Activated B cell treated with CpG ODN at 0.5 μM for 24 hours (primary cell): ENCODE results near the gene ARFGEF3. TPM values are rescaled to one million over a fixed set of nuclear protein-coding genes. Genes with fewer than 3 reads are reported as not detected.

Source experiments
- ATAC-seq: fragments of 200-7000 bp; cut with Tn5 transposase; one replicate; pipeline ENCODE4 v1.10.0; 2021; ENCODE audit warnings: low read depth, mild to moderate bottlenecking, moderate library complexity
- CTCF ChIA-PET: fragments of 350-600 bp; sonication (Branson Sonifier 250); formaldehyde crosslinking; loops from one replicate; lab custom pipeline; 2021; ENCODE audit warnings: antibody characterized with exemption; lab: Charles Lee
- POLR2A ChIA-PET: fragments of 350-600 bp; sonication (Branson Sonifier 250); formaldehyde crosslinking; loops from one replicate; lab custom pipeline; 2021; ENCODE audit warnings: antibody characterized with exemption; lab: Charles Lee
- DNase-seq: peaks from one replicate; pipeline ENCODE4 v3.0.0; 2022
- H3K27ac Mint-ChIP-seq: one replicate; pipeline ENCODE4 v1.8.0; 2020; ENCODE audit warnings: mixed read lengths
- H3K27me3 Mint-ChIP-seq: one replicate; pipeline ENCODE4 v1.8.0; 2021; ENCODE audit warnings: mixed read lengths
- H3K36me3 Mint-ChIP-seq: one replicate; pipeline ENCODE4 v1.8.0; 2021; ENCODE audit warnings: low read depth, mixed read lengths
- H3K4me1 Mint-ChIP-seq: one replicate; pipeline ENCODE4 v1.8.0; 2021; ENCODE audit warnings: mixed read lengths
- H3K4me3 Mint-ChIP-seq: one replicate; pipeline ENCODE4 v1.8.0; 2020; ENCODE audit warnings: mild to moderate bottlenecking, mixed read lengths
- H3K9me3 Mint-ChIP-seq: one replicate; pipeline ENCODE4 v1.8.0; 2020; ENCODE audit warnings: mixed read lengths
- intact Hi-C: fragments of 100-400 bp; cut with micrococcal nuclease; formaldehyde crosslinking; loops from one replicate; pipeline ENCODE4 v1.15.1; 2024
- total RNA-seq: library from RNA; stranded (reverse); gene quantifications from 2 replicates; pipeline ENCODE4 v1.2.3, GENCODE V29; 2022
- TF ChIP-seq, protein P1 (sequence below): fragments of 200-600 bp; IDR thresholded peaks from one replicate; pipeline ENCODE4 v1.8.0; 2022; ENCODE audit warnings: antibody characterized with exemption, mild to moderate bottlenecking

Gene ARFGEF3
- total RNA-seq, 1 donor from 2014 or later, result 0.02 TPM

DNA sequence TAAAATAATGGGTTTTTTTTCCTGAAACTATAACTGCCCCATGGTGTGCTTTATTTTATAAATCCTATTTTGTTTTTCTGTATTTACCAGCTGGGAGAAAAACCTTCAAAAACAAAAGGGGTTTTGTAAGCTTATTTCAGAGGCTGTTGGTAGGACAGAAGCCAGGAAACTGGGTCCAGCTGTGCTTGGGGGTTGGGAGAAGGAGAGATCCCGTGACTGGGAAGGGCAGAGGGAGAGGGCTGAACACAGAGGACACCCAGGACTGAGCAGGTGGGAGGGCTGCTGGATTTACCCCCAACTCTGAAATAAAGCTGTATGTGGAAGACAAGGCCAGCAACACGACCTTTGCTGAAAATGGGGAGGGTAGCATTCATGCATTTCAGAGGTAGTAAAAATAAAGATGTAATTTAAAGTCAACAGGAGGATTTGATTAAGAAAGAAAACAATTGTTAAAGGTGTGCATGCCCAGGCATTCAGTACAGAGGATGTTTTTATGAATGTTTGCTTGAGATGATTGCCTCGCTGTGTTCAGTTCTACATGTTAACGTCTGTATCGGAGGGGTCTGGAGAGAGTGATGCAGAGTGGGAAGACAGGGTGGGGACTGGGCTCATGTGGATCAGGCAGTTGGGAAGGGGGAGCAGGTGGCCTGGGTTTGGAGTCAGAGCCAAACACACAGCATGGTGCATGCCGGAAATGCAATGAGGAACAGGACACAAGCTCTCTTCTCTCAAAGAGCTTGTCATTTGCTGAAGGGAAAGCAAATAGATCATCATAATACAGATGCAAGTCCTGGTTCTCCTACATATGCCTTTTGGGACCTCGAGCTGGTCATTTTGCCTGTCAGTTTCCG is 21.4 kb downstream of the ARFGEF3 start:
- ATAC-seq (no peak), DNase-seq (no peak)
- TF ChIP-seq, protein P1, sequence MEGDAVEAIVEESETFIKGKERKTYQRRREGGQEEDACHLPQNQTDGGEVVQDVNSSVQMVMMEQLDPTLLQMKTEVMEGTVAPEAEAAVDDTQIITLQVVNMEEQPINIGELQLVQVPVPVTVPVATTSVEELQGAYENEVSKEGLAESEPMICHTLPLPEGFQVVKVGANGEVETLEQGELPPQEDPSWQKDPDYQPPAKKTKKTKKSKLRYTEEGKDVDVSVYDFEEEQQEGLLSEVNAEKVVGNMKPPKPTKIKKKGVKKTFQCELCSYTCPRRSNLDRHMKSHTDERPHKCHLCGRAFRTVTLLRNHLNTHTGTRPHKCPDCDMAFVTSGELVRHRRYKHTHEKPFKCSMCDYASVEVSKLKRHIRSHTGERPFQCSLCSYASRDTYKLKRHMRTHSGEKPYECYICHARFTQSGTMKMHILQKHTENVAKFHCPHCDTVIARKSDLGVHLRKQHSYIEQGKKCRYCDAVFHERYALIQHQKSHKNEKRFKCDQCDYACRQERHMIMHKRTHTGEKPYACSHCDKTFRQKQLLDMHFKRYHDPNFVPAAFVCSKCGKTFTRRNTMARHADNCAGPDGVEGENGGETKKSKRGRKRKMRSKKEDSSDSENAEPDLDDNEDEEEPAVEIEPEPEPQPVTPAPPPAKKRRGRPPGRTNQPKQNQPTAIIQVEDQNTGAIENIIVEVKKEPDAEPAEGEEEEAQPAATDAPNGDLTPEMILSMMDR, result no peak
- no peak overlapping the region for H3K27ac Mint-ChIP-seq
- H3K27me3 Mint-ChIP-seq, result peaks cover 16% of the 10 kb centered on the region
- H3K4me1 Mint-ChIP-seq, result no peaks in the 10 kb centered on the region
- CTCF ChIA-PET, result no interaction called here
- peaks cover 8% of the 10 kb centered on the region for H3K9me3 Mint-ChIP-seq
- no peak overlapping the region for H3K4me3 Mint-ChIP-seq
- POLR2A ChIA-PET, result no interaction called here
- intact Hi-C loops, result no loop called here
- H3K36me3 Mint-ChIP-seq, result no peaks in the 10 kb centered on the region

DNA sequence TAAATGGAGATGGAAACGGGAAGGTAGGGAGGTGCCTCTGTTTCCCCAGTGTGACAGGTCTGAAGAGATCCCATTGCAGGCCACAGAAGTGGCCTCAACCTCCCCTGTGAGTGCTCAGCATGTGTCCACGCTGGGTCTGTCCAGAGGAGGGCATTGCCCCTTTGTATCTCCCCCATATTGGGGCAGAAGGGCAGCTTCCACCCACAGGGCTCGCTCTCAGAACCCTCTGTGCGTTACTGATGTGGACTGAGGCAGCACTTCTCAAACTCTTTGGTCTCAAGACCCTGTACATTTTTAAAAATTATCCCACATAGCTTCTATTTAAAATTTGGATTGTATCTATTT is 22.0 kb downstream of the ARFGEF3 start:
- CTCF ChIA-PET, result no interaction called here

DNA sequence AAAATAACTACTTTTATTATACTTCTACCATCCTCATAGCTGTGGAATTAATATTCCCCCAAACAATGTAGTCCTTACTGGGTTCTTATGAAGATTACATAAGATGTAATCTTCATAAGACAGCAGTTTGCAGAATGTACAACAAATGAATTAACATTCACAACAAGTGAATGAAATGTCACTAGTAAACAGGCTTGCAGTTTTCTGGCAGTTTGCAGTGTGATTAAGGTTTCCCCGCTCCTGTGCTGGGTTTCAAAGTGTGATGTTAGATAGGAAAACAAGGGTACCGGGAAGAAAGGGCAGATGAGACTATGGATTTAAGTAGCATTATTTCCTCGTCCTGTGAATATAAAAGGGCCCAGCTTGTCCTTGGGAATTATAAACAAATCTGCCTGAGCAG is 22.5 kb downstream of the ARFGEF3 start:
- POLR2A ChIA-PET, result no interaction called here
- intact Hi-C loops, result no loop called here
- CTCF ChIA-PET, result no interaction called here
- H3K27me3 Mint-ChIP-seq, result peaks cover 26% of the 10 kb centered on the region
- ATAC-seq, result no peak
- DNase-seq, result no peak
- H3K4me1 Mint-ChIP-seq, result no peaks in the 10 kb centered on the region
- H3K36me3 Mint-ChIP-seq, result no peaks in the 10 kb centered on the region
- TF ChIP-seq, protein P1, result no peak
- H3K4me3 Mint-ChIP-seq, result no peak overlapping the region
- H3K9me3 Mint-ChIP-seq, result peaks cover 5% of the 10 kb centered on the region
- no peak overlapping the region for H3K27ac Mint-ChIP-seq

More for the DNA sequence above, 22.0 kb downstream of the ARFGEF3 start:
- Mint-ChIP-seq H3K36me3 (no peaks in the 10 kb centered on the region), H3K27ac (no peak overlapping the region), H3K9me3 (peaks cover 5% of the 10 kb centered on the region), H3K27me3 (peaks cover 22% of the 10 kb centered on the region), H3K4me1 (no peaks in the 10 kb centered on the region), H3K4me3 (no peak overlapping the region)
- ATAC-seq (no peak), DNase-seq (no peak)
- POLR2A ChIA-PET, result no interaction called here
- intact Hi-C loops, result no loop called here
- TF ChIP-seq, protein P1, result no peak

DNA sequence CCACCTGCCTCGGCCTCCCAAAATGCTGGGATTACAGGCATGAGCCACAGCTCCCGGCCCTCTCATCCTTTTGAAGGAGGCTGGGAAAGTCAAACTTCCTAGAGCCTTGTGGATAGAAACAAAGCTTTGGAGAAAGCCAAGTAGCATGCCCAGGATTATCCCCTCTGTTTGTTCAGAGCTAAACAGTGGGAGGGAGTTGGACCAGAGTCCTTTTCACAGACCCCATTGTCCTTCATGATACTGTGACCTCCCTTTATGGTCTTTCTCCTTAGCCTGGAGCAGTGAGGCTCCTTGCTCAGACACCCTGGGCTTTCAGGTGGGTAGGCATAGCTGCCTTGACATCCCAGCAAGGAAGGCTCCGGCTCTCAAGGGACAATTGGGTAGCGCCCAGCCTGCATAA is 25.4 kb downstream of the ARFGEF3 start:
- TF ChIP-seq, protein P1, result no peak
- H3K4me3 Mint-ChIP-seq, result no peak overlapping the region
- DNase-seq (no peak), ATAC-seq (no peak)
- ChIA-PET CTCF (no interaction called here), POLR2A (no interaction called here)
- intact Hi-C loops, result no loop called here
- H3K36me3 Mint-ChIP-seq, result no peaks in the 10 kb centered on the region
- no peaks in the 10 kb centered on the region for H3K9me3 Mint-ChIP-seq
- no peaks in the 10 kb centered on the region for H3K4me1 Mint-ChIP-seq
- H3K27me3 Mint-ChIP-seq, result peaks cover 31% of the 10 kb centered on the region
- H3K27ac Mint-ChIP-seq, result no peak overlapping the region

DNA sequence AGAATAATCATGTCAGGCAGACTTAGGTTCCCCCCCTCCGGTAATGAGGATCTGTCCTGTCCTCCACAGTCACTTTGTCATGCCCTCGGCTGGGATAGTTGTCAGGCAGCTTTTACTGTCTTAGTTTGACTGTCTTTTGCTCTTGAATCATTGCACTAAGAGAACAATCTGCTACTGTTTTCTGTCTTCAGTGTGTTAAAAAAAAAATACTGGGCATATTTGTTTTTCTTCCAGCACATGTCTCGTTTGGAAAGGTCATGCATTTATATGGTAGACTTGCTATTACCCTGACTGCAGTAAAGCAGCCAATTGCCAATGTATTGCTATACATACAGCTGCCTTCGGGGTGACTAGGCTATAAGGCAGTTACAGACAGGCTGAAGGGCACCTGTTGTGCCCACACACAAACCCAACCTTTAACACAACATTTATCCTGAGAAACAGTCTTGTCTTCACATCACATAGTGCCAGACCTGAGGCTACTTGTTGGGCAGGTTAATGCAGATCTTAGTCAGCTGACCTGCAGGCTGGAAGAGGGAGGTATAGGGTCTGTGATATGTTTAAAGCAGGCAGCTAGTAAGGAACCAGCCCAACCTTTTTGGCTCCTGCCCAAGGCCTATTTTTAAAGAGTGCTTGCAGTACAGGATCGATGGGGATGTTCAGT is 26.7 kb downstream of the ARFGEF3 start:
- ChIA-PET CTCF (no interaction called here), POLR2A (no interaction called here)
- Mint-ChIP-seq H3K4me1 (no peaks in the 10 kb centered on the region), H3K4me3 (no peak overlapping the region), H3K27ac (no peak overlapping the region), H3K36me3 (no peaks in the 10 kb centered on the region), H3K9me3 (no peaks in the 10 kb centered on the region), H3K27me3 (peaks cover 25% of the 10 kb centered on the region)
- TF ChIP-seq, protein P1, result no peak
- ATAC-seq (no peak), DNase-seq (no peak)
- intact Hi-C loops, result no loop called here
